Hippocampal formation (tissue), 2 donors: ENCODE results near the gene B4GALT5.
"Not testable (repeated sequence)": the region's sequence is repeated elsewhere in the genome, so short reads cannot be mapped to it uniquely, and the experiment has no call there.

Source experiments
- DNase-seq, 2 donors: peaks; one replicate each; lab custom pipeline; 2025; lab: John Stamatoyannopoulos, UW

B4GALT5 gene

DNA sequence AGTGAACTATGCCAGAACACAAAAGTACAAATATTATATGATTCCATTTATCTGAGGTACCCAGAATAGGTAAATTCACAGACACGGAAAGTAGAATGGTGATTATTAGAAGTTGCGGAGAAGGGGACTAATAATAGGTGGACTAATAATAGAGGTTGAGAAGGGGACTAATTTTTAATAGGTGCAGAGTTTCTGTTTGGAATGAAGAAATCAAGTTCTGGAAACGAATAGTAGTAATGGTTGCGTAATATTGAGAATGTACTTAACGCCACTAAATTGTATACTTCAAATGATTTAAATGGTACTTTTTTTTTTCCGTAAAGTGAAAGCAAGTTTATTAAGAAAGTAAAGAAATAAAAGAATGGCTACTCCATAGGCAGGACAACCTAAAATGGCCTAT is 33.2 kb downstream of the B4GALT5 start:
- no peak for DNase-seq

DNA sequence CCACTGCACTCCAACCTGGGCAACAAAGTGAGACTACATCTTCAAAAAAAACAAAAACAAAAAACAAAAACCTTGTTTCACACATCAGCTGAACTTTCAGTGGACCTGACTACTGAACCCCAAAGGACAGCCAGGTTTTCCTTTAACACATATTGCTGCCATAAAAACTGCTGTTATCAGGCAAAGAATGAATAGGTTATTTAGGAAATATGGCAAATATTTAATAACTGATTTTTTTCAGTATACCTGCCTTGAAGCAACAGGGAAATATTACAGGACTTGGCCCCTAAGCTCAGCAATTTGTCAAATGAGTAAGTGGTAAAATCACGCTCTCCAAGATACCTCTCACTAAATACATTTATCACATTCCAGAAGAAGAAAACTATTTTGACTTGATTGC is 34.0 kb downstream of the B4GALT5 start:
- DNase-seq: no peak

DNA sequence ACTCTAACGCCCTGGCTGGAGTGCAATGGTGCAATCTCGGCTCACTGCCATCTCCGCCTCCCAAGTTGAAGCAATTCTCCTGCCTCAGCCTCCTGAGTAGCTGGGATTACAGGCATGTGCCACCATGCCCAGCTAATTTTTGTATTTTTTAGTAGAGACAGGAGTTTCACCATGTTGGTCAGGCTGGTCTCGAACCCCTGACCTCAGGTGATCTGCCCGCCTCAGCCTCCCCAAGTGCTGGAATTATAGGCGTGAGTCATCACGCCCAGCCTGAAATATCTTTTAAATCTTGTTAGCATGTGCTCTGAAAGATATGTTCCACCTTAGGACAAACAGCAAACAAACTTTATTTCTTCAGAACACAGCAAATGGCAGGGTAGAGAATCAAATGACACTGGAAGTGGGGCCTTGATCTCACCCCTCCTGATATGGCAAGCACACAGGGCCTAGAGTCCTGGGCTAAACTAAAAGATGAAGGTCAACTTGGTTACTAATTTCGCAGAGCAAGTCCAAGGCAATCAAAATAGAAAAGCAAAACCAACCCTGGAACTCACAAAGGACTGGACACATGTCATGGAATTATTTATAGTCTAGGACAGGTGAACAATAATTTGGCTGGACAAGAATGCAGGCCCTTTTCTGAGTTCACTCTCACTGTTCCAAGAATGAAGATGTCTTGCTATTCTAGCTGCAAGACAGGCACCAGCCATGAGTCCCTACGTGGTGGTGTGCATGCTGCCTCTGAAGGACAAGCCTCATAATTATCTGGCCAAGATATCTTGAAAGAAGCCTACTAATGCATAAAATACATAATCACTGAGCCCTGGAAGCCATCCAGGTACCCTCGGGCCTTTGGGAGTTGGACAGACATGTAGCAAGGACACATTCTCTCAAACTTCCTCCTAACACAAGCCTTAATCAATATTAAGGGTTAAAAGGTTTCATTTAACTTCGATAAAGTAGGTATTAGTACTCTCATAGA is 35.6 kb downstream of the B4GALT5 start:
- DNase-seq: no peak

DNA sequence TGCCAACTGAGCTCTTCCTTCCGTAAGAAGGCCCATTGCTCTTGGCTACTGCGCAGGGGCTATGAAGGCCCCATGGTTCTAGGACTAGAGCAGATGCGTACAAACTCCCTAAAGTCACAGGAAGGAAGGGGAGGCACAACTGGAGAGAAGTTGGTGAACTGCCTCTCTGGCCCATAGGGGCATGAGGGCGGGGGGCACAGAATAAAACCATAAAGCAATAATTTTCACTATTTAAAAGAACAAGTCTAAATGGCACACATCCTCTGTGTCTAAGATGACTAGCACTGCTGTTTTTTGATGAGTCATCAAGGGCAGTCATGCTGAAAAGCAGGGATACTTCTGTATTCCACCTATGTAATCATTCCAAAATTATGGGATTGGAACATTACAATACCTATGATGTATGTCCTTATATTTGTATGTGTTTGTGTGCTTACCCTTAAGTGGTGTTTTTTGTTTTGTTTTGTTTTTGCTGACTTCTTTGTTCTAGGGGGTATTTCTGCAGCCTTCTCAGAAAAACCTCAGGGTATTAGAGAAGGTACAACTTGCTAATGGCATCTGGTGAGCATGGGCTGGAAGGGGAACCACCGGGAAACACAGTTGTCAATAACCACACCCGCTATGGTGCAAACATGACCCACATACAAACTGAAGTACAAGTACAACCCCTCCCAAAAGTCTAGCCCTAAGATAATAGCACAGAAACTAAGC is 36.9 kb downstream of the B4GALT5 start:
- DNase-seq: no peak

DNA sequence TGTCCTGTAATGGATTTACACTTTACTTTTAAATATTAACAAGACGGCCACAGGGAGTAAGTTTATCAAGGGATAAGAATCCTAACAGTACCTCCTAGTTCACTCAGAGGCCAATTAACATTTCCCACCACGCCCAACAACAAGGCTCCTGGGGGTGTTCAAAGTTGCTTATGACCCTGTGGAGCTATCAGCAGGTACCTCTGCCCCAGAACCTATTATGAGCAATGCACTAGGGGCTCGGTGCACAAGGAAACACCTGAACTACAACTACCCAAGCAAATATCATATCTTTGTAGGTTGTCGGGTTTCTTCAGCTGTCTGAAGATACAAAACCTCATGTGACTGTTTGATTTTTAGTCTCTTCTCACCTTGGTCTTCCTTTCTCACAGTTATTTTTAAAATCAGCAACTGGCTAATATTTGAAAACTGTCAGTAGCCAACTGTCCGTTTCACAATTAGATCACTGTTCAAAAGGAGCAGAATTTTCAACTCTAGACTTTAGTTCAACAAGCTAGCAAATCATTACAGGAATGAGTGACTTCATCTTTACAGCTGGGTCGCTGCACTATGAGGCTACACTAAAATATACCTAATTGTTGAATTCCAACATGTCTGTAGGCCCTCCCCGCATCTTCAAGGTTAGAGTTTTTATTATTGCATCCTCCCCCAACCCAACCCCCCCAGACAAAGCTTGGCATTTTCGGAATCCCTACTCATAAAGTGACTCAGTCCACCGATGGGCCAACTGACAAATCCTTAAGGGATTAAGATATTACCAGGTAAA is 38.1 kb downstream of the B4GALT5 start:
- DNase-seq: no peak

DNA sequence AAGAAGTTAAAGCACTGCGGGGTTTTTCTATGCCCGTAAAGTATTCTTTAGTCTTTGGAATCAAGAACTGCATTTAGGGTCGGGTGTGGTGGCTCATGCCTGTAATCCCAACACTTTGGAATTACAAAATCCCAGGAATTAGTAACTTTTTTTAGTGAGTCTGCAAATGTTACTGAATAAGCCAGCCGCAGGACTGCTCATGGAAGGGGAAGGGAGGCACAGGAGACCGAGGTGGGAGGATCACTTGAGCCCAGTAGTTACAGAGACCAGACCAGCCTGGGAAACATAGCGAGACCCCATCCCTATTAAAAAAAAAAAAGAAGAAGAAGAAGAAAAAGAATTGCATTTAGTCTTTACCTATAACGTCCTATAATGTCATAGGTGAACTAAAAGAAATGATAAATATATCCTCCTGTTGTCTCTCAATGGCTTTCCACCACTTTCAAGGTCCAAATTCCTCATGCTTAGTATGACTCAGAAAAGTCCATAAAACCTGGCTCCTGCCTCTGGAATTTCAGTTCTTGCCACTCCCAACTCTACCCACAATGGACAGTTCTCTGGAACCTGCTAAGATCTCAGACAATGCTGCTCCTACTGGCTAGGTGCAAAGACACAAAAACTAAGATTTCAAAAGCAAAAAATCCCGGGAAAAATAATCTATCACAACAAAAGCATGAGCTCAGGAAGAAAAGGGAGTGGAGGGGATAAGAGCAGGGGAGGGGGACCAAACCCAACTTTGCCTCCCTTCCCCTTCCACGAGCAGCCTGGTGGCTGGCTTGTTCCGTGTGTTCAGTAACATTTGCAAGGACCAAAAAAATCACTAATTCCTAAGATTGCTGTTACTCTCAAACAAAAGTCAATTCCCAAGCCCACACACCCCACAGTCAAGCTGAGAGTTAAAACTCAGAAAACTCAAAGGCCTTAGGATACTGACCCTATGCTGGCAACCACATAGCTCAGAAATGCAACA is 39.0 kb downstream of the B4GALT5 start:
- DNase-seq: no peak

DNA sequence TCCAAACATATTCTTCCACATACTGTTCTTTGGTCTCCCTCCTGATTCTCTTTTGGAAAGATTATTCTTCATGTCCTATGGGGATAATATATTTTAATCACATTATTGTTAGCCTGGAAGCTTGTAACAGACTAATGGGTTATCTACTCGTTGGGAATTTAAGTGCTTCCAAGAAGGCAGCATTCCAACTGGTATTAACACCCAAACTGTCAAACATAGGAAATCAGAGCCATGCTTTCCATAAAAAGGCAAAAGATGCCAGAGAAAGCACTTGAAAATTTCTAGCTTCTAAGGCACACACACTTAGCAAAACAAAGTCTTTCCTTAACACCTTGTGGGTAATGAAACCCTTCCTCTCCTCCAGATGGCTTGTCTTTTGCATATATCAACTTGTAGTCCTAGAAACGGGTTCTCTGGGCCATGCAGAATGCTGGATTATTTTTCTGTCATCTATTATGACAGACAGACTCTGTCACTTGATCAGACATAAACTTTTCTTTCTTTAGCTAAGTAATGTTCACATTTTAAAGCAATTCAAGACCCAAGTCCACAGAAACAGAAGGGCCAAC is 41.5 kb downstream of the B4GALT5 start:
- no peak for DNase-seq

DNA sequence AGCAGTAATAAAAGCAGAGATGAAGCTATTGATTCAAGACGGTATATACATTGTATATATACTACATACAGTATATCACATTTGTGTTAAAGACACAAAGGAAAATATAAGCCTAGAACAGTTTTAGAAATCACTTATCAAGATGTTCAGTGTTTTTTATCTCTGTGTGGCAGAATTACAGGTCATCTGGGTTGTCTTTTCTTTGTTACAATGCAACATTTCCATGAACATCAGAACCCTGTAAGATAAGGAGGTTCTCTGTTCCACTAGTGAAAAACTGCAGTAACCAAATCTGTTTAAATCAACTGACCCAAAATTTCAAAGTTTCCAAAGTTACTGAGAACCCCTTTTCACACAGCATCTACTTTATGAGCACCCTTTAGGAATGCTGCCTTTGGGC is 42.2 kb downstream of the B4GALT5 start:
- no peak for DNase-seq

DNA sequence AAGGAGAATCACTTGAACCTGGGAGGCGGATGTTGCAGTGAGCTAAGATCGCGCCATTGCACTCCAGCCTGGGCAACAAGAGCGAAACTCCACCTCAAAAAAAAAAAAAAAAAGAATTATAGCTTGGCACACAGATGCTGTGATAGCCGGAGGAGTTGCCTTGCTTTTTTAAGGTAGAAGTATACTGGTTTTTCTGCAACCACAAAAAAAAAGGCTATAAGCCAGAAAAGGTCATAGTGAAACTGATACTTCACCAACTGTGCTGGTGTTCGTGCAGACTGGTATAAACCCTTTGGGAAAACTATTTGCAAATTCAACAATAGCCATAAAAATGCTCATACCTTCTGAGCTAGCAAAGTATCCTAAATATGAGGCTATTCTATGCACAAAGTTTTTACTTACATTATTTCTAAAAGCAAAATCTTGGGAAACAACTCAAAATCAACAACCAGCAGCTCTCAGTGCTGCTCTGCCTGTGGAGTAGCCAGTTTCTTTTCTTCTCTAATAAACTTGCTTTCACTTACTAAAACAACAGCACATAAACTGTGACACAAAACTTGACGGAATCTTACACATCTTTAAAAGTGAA is 44.0 kb downstream of the B4GALT5 start:
- DNase-seq: no peak

DNA sequence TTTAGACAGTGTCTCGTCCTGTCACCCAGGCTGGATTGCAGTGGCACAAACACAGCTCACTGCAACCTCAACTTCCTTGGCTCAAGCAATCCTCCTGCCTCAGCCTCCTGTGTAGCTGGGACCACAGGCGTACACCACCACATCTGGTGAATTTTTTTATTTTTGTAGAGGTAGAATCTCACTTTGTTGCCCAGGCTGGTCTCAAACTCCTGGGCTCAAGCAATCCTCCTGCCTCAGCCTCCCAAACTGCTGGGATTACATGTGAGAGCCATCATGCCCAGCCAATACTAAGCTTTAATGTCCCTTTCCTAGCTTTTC is 44.8 kb downstream of the B4GALT5 start:
- not testable (repeated sequence) for DNase-seq

DNA sequence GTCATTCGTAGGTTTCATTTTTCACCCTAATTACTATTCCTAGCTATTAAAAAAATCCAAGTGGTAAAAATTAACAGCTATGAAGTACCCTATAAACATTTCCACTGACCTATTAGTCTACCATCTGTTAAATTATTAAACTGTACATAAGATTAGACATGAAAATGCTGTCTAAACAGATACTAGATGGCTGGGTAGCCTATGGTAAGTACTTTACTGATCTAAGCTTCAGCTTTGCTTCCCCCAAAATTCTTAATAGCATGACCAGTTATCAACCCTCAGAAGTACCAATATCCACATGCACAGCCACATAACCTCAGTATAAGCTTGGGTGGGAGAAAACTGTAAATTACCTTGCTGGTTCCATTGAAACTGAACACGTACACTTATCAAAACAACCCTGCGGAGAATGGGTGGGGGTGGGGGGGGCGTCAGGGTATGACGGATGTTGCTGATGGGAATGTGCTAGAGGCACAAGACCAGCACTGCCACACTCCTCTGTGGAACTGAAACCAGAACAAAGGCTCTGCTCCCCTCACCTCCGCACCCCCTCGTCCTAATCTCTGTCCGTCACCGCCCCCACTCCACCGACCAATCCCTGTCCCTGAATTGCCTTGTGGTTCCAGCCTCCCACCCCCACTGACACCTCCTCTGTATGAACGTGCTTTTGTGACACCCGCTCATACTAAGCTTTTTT is 45.3 kb downstream of the B4GALT5 start:
- DNase-seq: no peak

DNA sequence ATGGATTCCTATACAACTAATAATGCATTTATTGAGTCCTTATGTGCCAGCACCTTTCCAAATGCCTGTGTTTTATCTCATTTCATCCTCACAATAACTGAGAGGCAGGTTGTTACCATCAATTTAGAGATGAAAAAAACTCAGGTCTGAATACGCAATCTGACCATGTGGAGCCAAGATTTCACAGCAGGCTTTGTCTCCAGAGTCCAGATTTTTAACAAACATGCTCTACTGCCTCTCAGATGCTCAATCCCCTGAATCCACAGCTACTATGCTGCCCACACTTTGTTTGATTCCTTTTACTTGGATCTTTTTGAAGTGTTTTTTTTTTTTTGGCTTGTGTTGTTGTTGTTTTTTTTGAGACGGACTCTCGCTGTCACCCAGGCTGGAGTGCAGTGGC is 46.8 kb downstream of the B4GALT5 start:
- DNase-seq: no peak

DNA sequence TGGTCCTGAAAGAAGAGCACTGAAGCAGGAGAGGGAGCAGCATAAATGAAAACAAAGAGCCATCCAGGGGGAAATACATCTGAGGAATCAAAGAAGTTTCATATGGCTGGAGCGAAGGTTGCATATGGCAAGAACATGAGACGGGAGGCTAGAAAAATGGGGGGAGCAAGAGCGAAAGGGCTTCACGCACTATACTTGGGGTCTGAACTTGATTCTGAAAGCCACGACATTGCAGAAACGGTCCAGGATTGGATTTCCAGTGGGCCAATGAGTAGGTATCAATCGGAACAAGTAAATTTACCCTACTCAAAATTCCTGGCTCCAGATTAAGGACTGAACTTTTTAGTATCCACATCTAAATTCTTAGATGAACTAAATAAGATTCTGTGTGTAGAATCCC is 47.9 kb downstream of the B4GALT5 start:
- DNase-seq: no peak

DNA sequence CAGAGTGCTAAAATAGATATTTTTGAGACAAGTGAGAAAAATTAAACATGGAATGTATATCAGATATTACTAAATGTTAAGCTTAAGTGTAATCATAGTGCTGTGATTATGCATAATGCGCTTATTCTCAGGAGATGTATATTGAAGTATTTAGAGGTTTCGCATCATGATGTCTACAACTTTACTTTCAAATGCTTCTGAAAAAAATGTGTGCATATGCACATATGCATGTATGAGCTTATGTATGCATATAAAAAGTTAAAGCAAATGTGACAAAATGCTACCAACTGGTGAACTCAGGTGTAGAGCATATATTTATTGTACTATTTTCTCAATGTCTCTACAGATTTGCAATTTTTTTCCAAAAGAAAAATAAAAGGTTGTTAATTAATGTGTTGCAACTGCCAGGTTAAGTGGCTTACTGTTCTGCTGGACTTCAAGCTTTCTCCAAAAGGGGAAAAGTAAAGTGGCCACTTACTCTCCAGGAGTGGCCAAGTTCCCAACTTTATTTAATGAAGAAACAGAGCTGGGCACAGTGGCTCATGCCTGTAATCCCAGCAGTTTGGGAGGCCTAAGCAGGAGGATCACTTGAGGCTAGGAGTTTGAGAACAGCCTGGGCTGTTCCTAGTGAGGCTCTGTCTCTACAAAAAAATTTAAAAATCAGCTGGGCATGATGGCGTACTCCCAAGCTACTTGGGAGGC is 48.9 kb downstream of the B4GALT5 start:
- no peak for DNase-seq

DNA sequence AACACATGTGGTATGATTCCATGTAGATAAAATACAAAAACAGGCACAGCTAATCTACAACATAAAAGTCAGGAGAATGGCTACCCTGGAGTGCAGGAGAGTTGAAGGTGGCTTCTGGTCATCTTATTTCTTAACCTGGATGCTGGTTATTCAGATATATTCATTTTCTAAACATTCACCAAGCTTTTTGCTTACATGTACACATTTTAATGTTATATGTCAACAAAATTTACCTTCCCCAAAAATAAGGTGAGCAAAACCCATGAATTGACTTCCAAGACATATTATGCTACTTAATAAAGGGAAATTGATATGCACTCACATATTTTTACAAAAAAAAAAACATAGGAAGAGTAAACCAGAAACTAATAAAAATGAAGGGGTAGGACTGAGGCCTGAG is 50.6 kb downstream of the B4GALT5 start:
- DNase-seq: no peak

DNA sequence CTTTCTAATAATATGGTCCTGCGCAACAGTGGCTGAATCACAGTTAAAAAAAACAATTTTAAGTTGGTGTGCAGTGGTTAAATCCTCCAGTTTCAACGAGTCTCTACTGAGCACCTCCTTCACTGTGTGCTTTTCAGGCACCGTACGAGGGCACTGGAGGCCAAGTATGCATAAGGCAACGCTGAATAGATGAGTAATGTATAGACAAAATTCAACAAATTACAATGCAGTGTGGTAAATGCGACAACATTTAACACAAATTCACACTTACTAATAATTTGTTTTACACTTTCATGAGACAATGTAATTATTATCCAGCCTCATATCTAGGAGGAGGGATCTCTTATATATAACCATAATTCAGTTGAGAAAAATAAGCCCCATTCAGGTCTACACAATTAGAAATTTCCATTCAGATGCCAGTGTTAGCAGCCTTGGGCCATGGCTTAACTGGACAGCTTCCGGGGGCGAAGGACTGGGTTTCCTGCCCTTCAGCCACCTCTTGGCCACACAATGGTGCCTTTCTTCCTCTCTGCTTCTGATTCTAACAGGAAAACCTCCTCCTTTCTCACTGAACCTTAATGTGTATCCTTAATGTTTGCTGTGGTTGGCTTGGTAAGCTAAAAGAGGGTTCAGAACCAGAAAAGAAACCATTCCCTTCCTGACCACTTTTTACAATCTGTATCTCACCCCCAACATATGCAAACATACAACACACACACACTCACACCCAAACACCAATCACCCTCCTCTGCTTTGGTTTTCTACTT is 51.9 kb downstream of the B4GALT5 start:
- no peak for DNase-seq

DNA sequence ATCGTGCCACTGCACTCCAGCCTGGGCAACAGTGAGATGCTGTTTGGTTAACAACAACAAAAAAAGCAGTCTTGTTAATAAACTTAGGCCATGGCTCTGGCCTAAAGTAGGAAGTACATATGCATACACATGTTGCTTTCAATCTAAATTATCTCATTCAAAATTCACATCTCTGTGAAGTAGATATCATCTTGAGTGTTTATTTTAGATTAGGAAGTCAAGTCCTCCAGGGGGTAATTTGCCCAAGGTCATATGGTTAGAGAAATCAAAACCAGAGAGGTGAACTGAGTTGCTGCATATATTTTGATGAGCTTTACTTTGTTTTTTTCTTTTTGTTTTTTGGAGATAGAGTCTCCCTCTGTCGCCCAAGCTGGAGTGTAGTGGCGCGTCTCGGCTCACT is 52.8 kb downstream of the B4GALT5 start:
- DNase-seq: no peak

DNA sequence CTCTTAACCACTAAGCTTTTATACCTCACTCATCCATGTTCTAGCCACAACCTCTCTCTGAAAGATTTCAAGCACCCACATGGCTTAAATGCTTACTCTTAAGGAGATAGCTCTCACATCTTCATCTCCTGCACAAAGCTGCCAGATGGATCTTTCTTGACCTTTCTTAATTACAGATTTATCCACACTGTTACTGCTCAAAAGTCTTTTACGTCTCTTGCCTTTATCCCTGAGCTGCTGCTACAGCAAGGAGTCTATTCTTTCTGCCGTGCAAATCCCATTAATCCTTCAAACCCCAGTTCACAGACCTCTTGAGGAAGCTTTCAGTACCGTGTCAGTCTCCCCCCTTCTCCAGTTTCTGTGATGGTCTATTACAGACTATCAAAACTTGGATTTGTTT is 54.6 kb downstream of the B4GALT5 start:
- no peak for DNase-seq

DNA sequence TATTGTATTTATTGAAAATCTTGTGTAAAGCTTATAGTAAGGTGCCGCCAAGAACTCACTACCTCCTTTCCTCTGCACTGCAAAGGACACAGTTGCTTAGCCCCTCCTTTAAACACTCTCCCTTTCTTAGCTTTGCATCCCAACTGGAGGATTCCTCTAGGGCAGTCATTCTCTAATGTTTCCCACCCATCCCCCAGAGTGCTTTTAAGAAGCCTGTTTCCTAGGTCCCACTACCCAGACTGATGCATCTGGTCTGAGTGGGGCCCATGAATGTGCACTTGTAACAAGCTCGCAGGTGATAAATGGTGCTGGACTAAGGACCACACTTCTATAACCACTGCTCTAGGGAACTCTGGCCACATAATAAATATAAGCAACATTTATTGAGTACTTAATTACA is 55.2 kb downstream of the B4GALT5 start:
- no peak for DNase-seq
